SJCRH30 (cell line): ENCODE data around the gene SPATA20. TPM values are rescaled to one million over a fixed set of nuclear protein-coding genes. Genes with fewer than 3 reads are reported as not detected.

Source experiments
- DNase-seq, 2 experiments: peaks; one replicate each; pipeline ENCODE4 v3.0.0-alpha.2; 2015 to 2020
- H3K27ac ChIP-seq: fragments of 250-450 bp; sonication (Bioruptor Pico); 2 replicates; pipeline ENCODE4 v1.5.1; 2020; ENCODE audit warnings: mild to moderate bottlenecking, moderate library complexity
- H3K27me3 ChIP-seq: fragments of 250-450 bp; sonication (Bioruptor Pico); 2 replicates; pipeline ENCODE4 v1.5.1; 2020; ENCODE audit warnings: mild to moderate bottlenecking, moderate library complexity
- H3K36me3 ChIP-seq: fragments of 250-450 bp; sonication (Bioruptor Pico); 2 replicates; pipeline ENCODE4 v1.5.1; 2020; ENCODE audit warnings: mild to moderate bottlenecking, moderate library complexity
- H3K4me1 ChIP-seq: fragments of 250-450 bp; sonication (Bioruptor Pico); 2 replicates; pipeline ENCODE4 v1.5.1; 2020; ENCODE audit warnings: mild to moderate bottlenecking, moderate library complexity
- H3K4me3 ChIP-seq: fragments of 250-450 bp; sonication (Bioruptor Pico); 2 replicates; pipeline ENCODE4 v1.5.1; 2020; ENCODE audit warnings: mild to moderate bottlenecking, moderate library complexity
- H3K9me3 ChIP-seq: fragments of 250-450 bp; sonication (Bioruptor Pico); replicated peaks from 2 replicates; pipeline ENCODE4 v1.5.1; 2020; ENCODE audit warnings: mild to moderate bottlenecking, moderate library complexity
- total RNA-seq: library from RNA; depleted of rRNA; stranded (reverse); fragments of >200 nt; shearing (Covaris generic); gene quantifications from 2 replicates; pipeline ENCODE4 v1.2.3, GENCODE V29; 2014

Gene SPATA20
- total RNA-seq, 1 experiment from 2014 or later: 13.1 TPM

DNA sequence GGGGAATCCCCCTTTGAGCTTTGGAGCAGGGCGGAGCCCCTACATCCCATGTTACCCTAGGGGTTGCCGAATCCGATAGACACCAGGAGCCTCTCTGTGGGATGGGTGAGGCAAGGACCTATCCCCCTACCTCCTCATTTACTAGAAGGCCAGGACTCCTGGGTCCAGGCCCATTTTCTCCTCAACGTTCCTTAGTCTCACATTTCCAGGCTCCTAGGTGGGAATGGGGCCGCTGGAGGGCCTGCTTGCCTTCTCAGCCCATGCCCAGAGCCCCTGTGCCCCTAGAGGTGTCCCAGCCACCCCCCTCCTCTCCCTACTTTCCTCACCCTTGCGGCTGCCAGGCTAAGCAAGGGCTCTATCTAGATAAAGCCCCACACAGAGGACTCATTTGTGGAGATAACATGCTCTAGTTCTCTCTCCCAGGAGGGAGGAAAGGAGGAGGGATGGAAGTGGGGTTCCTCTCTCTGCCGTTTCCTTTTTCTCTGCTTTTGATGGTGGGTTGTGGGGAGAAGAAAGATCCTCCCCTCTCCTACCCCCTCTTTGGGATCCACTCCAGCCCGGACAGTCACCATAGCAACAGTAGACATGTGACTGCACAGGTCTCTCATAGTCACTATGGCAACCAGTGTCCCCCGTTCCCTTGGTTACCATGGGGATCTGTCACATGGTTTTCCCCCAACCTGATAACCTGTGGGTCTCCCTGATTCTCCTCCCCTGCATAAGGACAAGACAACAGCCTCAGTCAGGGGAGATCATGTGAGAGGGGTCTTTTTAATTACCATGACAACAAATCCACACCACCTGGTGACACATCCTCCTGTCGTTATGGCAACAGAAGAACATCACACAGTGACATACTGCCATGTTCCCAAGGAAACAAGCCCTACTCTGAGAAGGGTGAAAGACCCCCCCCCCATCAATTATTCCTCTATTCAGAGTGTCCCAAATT lies 18.7 kb downstream of the SPATA20 start:
- no peak overlapping the region for H3K27ac ChIP-seq
- peak in 1 of 2 experiments; percentile 31 for DNase-seq
- peaks cover 2% of the 10 kb centered on the region; the same call in 1 of the 2 replicates for H3K4me1 ChIP-seq
- no peak overlapping the region for H3K4me3 ChIP-seq
- no peaks in the 10 kb centered on the region for H3K27me3 ChIP-seq
- H3K9me3 ChIP-seq: no peaks in the 10 kb centered on the region
- no peaks in the 10 kb centered on the region for H3K36me3 ChIP-seq

DNA sequence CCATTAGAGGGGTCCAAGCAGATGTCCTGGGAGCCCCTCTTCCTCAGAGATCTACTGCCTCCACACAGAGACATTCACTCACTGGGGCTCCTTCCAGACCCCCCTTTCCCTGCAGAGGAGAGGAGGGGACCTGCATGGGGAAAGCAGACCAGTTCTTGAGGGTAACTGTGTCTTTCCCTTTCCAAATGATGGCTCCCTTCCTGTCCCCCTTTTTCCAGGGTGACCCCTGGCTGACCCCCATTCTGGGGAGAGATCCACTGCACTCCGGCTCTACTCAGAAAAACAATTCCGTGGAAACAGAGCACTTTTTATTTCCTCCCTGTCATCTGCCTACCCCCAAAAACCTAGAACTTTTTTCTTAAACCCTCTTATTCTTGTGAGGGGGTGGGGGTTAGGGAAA lies 19.9 kb downstream of the SPATA20 start:
- no peaks in the 10 kb centered on the region for H3K27me3 ChIP-seq
- no peaks in the 10 kb centered on the region for H3K36me3 ChIP-seq
- no peaks in the 10 kb centered on the region for H3K9me3 ChIP-seq
- no peak overlapping the region for H3K27ac ChIP-seq
- peaks cover 2% of the 10 kb centered on the region; the same call in 1 of the 2 replicates for H3K4me1 ChIP-seq
- no peak for DNase-seq
- no peak overlapping the region for H3K4me3 ChIP-seq

DNA sequence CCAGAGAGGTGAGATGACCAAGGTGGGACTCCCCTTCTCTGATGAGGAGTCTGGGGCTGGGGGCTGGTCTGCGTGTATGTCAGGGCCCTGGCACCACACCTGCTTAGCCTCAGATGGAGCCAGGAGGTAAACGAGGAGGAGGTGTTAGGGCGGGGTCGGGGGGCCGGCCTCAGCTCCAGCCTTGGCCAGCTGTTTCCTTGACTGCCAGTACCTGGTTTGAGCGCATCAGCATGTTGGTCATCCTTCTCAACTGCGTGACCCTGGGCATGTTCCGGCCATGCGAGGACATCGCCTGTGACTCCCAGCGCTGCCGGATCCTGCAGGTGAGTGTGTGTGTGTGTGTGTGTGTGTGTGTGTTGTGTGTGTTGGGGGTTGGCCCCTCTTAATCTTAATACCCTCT lies 21.7 kb downstream of the SPATA20 start:
- Histone ChIP-seq H3K27me3 (no peaks in the 10 kb centered on the region), H3K27ac (no peak overlapping the region)

DNA sequence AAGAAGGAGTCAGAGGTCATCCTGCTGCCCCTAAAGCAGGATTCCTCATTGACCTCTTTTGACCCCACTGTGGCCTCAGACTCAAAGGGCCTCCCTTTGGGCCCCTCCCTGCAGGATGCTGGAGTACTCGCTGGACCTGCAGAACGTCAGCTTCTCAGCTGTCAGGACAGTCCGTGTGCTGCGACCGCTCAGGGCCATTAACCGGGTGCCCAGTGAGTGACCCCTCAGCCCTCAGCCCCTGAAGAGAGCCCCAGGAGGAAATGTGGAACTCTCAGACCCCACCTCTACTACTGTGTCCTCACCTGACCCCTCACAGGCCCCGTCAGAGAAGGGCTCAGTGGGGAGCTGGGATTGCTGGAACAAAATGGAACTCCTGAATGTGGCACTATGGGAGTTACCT lies 22.6 kb downstream of the SPATA20 start:
- H3K4me3 ChIP-seq: no peak overlapping the region
- no peak overlapping the region for H3K27ac ChIP-seq
- no peaks in the 10 kb centered on the region for H3K9me3 ChIP-seq
- no peaks in the 10 kb centered on the region for H3K27me3 ChIP-seq
- H3K4me1 ChIP-seq: peaks cover 1% of the 10 kb centered on the region; the same call in 1 of the 2 replicates
- no peaks in the 10 kb centered on the region for H3K36me3 ChIP-seq
- DNase-seq: no peak

More for the DNA sequence above, 21.7 kb downstream of the SPATA20 start:
- no peaks in the 10 kb centered on the region for H3K9me3 ChIP-seq
- H3K4me1 ChIP-seq: peaks cover 2% of the 10 kb centered on the region; the same call in 1 of the 2 replicates
- H3K36me3 ChIP-seq: no peaks in the 10 kb centered on the region
- no peak for DNase-seq
- no peak overlapping the region for H3K4me3 ChIP-seq

DNA sequence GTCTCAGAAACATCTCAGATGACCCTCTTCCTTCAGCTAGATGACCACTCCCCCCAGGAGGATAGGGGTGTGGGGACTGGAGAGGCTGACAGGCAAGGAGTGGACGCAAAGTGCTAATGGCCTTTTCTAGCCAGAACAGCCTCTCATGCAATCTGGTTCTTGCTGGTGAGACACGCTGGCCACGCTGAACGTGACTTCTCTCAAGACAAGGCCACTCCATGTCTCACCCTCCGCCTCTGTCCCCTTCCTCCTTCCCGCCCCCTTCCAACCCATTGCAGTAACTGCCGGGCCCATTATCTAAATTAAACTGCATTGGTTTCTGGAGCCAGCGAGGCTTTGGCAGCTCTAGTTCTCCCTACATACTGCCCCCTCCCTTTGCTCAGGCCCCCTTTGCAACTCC lies 23.1 kb downstream of the SPATA20 start:
- H3K27me3 ChIP-seq: no peaks in the 10 kb centered on the region
- H3K4me3 ChIP-seq: no peak overlapping the region
- no peaks in the 10 kb centered on the region; the same call in 1 of the 2 replicates for H3K4me1 ChIP-seq
- no peak overlapping the region for H3K27ac ChIP-seq
- DNase-seq: no peak
- no peaks in the 10 kb centered on the region for H3K36me3 ChIP-seq
- no peaks in the 10 kb centered on the region for H3K9me3 ChIP-seq

DNA sequence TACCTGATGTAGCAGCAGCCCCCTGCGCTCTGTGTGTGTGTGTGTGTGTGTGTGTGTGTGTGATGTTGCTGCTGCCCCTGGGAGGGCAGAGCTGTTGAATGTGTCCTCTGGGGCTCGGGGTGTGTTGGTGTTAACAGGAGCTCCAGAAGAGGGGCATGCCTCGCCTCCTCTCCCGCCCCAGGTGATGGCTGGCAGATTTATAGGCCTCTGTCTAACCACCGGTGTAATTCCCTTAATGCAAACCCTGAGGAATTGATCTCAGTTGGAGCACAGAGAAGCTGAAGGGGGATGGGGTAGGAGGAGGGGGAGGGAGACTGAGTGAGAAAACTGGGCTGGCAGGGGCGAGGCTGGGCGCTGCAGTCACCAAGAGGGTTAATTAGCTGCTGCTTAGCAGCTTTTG lies 23.6 kb downstream of the SPATA20 start:
- H3K4me3 ChIP-seq: no peak overlapping the region
- DNase-seq: no peak
- no peaks in the 10 kb centered on the region for H3K36me3 ChIP-seq
- H3K9me3 ChIP-seq: no peaks in the 10 kb centered on the region
- no peaks in the 10 kb centered on the region for H3K27me3 ChIP-seq
- H3K27ac ChIP-seq: no peak overlapping the region
- H3K4me1 ChIP-seq: no peaks in the 10 kb centered on the region

DNA sequence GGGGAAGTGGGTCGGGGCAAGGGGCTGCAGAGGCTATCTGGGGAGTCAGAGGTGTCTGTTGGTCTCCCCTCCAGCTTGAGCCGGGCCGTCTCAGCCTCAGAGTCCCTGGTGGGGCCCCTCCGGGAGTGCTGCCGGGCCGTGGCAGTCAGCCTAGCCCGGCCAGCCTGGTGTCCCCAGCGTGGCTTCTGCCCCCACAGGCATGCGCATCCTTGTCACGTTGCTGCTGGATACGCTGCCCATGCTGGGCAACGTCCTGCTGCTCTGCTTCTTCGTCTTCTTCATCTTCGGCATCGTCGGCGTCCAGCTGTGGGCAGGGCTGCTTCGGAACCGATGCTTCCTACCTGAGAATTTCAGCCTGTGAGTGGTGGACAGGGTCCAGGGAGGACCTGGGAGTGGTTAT lies 24.7 kb downstream of the SPATA20 start:
- Histone ChIP-seq H3K4me3 (no peak overlapping the region), H3K36me3 (no peaks in the 10 kb centered on the region), H3K4me1 (no peaks in the 10 kb centered on the region), H3K9me3 (no peaks in the 10 kb centered on the region), H3K27me3 (no peaks in the 10 kb centered on the region), H3K27ac (no peak overlapping the region)
- DNase-seq: no peak

DNA sequence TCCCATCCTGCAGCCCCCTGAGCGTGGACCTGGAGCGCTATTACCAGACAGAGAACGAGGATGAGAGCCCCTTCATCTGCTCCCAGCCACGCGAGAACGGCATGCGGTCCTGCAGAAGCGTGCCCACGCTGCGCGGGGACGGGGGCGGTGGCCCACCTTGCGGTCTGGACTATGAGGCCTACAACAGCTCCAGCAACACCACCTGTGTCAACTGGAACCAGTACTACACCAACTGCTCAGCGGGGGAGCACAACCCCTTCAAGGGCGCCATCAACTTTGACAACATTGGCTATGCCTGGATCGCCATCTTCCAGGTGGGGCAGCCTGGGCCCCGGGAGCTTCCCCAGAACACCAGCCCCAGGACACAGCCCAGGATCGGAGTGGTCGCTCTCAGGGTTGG lies 25.6 kb downstream of the SPATA20 start:
- no peaks in the 10 kb centered on the region for H3K9me3 ChIP-seq

DNA sequence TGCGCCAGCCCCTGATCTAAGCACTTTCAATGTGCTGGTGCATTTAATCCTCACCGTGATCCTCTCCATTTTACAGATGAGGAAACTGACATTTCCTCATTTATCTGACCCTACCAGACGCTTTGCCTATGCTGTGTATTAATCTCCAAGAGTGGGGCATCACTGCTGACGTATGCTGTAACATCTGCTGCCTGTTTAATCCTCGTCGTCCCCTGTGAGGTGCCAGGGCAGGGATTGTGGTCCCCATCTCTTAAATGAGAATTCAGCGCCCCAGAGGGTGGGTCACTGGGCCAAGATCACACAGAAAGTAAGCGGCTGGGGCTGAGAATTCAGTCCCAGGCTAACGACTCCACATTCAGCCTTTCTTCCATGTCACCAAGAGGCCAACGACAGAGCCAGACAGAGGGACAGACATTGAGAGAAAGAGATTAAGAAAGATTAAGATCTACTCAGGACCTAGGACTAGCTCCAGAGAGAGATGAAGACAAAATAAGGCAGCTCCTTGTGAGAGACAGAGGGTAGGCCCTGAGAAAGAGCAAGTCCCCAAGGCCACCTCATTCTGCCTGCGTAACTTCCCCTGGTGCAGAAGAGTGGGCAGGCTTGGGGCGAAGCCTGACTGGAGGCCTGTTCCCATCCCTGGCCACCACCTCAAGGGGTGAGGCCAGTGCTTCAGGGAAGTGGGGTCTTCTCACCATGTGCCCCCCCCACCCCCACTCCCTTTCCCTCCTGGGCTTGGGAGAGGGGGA lies 27.1 kb downstream of the SPATA20 start:
- no peaks in the 10 kb centered on the region for H3K4me1 ChIP-seq
- H3K9me3 ChIP-seq: no peaks in the 10 kb centered on the region
- no peak for DNase-seq
- H3K27ac ChIP-seq: no peak overlapping the region
- H3K27me3 ChIP-seq: no peaks in the 10 kb centered on the region
- no peak overlapping the region for H3K4me3 ChIP-seq
- H3K36me3 ChIP-seq: no peaks in the 10 kb centered on the region

More for the DNA sequence above, 25.6 kb downstream of the SPATA20 start:
- no peak for DNase-seq
- Histone ChIP-seq H3K27ac (no peak overlapping the region), H3K36me3 (no peaks in the 10 kb centered on the region), H3K4me3 (no peak overlapping the region), H3K27me3 (no peaks in the 10 kb centered on the region), H3K4me1 (no peaks in the 10 kb centered on the region)

DNA sequence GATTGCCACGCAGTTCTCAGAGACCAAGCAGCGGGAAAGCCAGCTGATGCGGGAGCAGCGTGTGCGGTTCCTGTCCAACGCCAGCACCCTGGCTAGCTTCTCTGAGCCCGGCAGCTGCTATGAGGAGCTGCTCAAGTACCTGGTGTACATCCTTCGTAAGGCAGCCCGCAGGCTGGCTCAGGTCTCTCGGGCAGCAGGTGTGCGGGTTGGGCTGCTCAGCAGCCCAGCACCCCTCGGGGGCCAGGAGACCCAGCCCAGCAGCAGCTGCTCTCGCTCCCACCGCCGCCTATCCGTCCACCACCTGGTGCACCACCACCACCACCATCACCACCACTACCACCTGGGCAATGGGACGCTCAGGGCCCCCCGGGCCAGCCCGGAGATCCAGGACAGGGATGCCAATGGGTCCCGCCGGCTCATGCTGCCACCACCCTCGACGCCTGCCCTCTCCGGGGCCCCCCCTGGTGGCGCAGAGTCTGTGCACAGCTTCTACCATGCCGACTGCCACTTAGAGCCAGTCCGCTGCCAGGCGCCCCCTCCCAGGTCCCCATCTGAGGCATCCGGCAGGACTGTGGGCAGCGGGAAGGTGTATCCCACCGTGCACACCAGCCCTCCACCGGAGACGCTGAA lies 28.7 kb downstream of the SPATA20 start:
- H3K4me3 ChIP-seq: no peak overlapping the region
- no peaks in the 10 kb centered on the region for H3K27me3 ChIP-seq
- H3K9me3 ChIP-seq: no peaks in the 10 kb centered on the region
- DNase-seq: no peak
- no peak overlapping the region for H3K27ac ChIP-seq
- H3K36me3 ChIP-seq: no peaks in the 10 kb centered on the region
- H3K4me1 ChIP-seq: no peaks in the 10 kb centered on the region

DNA sequence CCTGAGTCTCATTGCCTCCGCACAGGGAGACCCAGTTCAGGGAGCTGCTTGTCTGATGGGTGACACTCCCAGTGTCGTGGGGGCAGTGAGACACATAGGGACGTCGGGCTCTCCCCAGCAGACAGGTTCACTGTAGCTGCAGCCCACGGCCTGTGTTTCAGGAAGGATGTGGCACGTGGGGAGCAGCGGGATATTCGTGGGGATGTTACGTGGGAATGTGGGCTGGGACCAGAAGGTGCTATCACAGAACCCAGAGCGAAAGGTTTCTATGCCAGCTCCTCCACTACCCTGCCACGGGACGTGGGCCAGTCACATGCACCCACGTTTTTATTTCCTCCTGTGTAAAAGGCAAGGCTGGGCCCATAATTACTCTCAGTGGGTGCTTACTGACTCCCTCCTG lies 29.9 kb downstream of the SPATA20 start:
- Histone ChIP-seq H3K4me3 (no peak overlapping the region), H3K27me3 (no peaks in the 10 kb centered on the region), H3K4me1 (no peaks in the 10 kb centered on the region), H3K27ac (no peak overlapping the region), H3K9me3 (no peaks in the 10 kb centered on the region), H3K36me3 (no peaks in the 10 kb centered on the region)
- DNase-seq: no peak

DNA sequence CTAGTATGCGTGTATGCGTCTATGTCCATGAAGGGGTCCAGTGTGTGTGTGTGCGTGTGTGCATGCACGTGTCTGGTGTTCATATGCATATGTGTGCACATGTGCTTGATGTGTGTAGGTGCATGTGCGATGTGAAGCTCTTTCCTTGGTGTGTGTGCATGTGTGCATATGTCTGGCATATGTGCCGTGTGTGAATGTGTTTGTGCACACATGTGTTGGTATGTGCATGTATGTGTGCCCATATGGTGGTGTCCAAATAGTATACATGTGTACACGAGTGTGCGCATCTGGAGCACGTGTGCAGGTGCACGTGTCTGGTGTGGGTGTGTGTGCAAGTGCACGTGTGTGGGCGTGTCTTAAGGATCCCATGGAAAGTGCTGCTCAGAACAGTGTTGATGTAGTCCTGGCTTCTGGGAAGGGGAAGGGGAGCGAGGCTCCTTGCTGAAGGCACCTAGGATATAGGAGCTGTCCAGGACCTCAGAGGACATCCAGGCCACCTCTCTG lies 30.5 kb downstream of the SPATA20 start:
- no peaks in the 10 kb centered on the region for H3K27me3 ChIP-seq

DNA sequence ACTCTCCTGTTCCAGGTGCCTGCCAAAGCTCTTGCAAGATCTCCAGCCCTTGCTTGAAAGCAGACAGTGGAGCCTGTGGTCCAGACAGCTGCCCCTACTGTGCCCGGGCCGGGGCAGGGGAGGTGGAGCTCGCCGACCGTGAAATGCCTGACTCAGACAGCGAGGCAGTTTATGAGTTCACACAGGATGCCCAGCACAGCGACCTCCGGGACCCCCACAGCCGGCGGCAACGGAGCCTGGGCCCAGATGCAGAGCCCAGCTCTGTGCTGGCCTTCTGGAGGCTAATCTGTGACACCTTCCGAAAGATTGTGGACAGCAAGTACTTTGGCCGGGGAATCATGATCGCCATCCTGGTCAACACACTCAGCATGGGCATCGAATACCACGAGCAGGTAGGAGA lies 31.2 kb downstream of the SPATA20 start:
- Histone ChIP-seq H3K9me3 (no peaks in the 10 kb centered on the region), H3K27ac (no peak overlapping the region), H3K27me3 (no peaks in the 10 kb centered on the region), H3K4me3 (no peak overlapping the region), H3K36me3 (no peaks in the 10 kb centered on the region), H3K4me1 (no peaks in the 10 kb centered on the region)
- DNase-seq: no peak

More for the DNA sequence above, 30.5 kb downstream of the SPATA20 start:
- Histone ChIP-seq H3K4me1 (no peaks in the 10 kb centered on the region), H3K27ac (no peak overlapping the region), H3K4me3 (no peak overlapping the region), H3K9me3 (no peaks in the 10 kb centered on the region), H3K36me3 (no peaks in the 10 kb centered on the region)
- no peak for DNase-seq

DNA sequence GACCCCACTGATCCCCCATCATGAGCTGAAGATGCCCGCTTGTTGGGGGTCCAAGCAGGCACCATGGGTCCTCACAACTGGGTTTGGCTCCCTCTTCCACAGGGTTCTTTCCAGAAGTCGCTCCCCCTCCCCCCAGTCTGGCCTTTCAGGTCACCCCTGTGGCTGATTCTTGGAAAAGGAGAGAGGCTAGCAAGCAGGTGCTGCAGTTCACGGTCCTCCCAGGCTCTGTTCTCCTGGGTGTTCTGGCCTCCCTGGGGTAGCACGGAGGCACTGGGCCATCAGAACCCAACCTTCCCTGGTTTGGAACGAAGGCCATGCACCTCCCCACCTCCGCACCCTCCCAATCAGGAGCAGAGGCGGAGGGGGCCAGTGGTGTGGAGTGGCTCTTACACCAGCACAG lies 32.4 kb downstream of the SPATA20 start:
- DNase-seq: no peak
- no peaks in the 10 kb centered on the region for H3K4me1 ChIP-seq
- no peaks in the 10 kb centered on the region for H3K9me3 ChIP-seq
- H3K27ac ChIP-seq: no peak overlapping the region
- no peaks in the 10 kb centered on the region for H3K27me3 ChIP-seq
- H3K36me3 ChIP-seq: no peaks in the 10 kb centered on the region
- H3K4me3 ChIP-seq: no peak overlapping the region

DNA sequence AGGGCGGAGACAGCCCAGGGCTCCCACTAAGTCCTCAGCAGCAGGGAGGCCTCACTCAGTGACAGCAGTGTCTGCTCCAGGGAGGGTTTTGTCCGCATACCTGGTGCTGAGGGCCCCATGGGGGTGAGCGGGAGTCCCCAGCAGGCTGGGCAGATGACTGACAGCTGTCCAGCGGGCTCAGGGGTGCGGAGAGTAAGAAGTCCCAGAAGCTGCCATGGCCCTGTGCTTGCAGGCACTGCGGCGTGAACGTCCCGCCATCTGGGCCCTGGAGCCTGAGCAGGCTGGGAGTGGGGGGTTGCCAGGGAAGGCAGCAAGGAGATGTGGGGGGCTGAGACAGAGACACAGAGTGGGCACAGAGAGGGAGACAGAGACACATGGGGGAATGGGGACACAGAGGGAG lies 33.7 kb downstream of the SPATA20 start:
- no peaks in the 10 kb centered on the region for H3K27me3 ChIP-seq
- no peaks in the 10 kb centered on the region for H3K4me1 ChIP-seq
- H3K36me3 ChIP-seq: no peaks in the 10 kb centered on the region
- H3K27ac ChIP-seq: no peak overlapping the region
- no peaks in the 10 kb centered on the region for H3K9me3 ChIP-seq
- H3K4me3 ChIP-seq: no peak overlapping the region
- no peak for DNase-seq
